Measurements from ENCODE around the gene RB1.

RB1 gene

DNA sequence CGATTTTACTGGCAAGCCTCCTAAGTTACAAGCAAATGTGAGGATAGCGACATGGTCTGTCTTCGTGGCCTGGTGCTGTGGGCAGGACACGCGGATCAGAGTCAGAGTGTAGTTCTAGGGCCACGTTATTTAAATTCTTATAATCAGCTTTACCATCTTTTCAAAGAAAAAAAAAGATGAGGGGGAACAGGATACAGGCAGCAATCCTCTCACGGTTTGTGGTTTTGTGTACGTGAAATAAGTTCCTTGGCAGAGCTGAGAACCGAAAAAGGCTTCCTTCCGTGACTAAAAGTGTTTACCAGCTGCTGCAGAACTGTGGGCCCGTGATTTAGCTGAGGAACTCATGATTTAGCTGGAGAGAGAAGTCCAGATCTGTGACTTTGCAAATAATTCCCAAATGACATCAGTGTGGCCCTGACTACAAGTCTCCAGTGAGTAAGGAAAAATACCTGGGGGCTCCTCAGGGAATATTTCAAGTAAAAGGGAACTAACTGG, 202.1 kb downstream of the RB1 start:
- TF ChIP-seq, protein P1, sequence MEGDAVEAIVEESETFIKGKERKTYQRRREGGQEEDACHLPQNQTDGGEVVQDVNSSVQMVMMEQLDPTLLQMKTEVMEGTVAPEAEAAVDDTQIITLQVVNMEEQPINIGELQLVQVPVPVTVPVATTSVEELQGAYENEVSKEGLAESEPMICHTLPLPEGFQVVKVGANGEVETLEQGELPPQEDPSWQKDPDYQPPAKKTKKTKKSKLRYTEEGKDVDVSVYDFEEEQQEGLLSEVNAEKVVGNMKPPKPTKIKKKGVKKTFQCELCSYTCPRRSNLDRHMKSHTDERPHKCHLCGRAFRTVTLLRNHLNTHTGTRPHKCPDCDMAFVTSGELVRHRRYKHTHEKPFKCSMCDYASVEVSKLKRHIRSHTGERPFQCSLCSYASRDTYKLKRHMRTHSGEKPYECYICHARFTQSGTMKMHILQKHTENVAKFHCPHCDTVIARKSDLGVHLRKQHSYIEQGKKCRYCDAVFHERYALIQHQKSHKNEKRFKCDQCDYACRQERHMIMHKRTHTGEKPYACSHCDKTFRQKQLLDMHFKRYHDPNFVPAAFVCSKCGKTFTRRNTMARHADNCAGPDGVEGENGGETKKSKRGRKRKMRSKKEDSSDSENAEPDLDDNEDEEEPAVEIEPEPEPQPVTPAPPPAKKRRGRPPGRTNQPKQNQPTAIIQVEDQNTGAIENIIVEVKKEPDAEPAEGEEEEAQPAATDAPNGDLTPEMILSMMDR (IDR thresholded peaks at IDR 0.05) = no peak

DNA sequence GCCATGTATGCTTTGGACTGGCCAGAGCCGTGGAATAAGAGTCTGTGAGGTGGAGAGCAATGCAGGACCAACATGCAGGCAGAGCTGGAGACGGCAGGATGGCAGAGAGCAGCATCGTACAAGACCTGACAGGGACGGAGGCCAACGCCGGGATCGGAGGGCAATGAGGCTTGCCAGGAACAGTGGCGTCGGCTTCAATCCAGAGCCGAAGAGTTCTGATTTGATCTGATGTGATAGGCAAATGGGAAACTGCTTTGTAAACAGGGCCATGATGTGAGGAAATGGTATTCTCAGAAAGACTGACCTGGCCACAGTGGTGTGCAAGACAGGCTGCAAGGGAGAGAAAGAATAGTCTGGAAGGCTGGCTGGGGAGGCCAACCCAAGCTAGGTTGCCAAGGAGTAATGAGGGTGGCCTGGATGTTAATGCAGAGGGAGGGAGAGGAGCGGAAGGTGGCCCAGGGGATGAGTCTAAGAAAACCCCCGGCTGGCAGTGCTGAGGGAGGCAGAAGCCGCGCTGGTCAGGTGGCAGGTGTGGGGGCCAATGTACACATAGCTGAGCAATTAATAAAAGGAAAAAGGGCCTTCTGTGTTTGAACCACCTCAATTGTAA, 202.6 kb downstream of the RB1 start:
- TF ChIP-seq, protein P1 (IDR thresholded peaks at IDR 0.05) = no peak

DNA sequence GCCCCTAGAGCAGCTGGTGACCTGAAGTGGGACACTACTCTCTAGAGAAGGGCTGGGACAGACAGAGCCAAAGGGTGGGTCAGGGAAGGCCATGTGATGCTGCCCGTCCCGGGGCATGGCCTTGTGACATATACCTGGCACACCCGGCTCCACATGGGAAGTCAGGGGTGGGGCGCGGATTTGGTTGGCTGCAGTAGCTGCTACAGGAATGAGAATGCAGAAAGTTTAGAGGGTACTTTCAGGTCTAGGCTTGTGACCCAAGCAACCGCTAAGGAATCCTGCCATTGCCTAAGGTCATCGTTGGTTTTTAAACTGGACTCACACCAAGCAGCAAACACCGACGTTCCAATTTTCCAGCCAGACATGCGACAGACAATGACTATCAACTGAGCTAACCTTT, 203.5 kb downstream of the RB1 start:
- TF ChIP-seq, protein P1 (IDR thresholded peaks at IDR 0.05) = no peak

DNA sequence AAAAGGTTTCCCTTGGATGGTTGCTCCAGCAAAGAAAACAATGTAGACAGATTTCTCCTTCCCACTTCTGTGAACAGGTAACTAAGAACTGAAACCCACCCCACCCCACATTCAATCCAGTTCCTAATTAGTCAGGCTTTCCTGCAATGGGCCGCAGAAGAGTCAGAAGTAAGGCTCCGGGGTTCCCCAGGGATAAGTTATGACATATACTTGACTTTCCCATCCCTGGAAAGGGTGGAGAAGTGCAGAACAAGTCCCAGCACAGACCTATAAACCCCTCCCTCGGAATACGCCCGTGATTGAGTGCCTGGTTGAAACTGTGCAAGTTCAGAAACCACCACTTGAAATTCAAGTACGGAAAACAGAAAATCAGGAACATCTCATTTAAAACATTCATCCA, 204.5 kb downstream of the RB1 start:
- TF ChIP-seq, protein P1 (IDR thresholded peaks at IDR 0.05) = no peak

DNA sequence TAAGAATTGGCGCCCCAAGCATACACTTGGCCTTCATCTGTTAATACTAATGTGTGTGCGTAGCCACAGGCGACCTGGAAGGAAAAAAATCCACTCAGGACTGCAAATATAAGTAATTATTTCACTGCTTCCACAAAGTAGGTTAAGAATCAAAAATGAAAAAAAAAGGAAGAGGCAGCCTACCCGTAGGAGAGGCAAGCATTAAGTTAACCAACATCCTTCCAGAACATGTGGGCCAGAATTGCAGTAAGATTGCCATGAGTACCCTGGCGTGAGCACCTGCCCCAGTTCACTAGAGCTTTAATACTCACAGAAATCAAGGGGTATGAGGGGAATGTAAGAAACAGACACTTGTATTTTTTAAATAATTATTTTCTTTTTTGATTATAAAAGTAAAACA, 207.1 kb downstream of the RB1 start:
- TF ChIP-seq, protein P1 (IDR thresholded peaks at IDR 0.05) = no peak

DNA sequence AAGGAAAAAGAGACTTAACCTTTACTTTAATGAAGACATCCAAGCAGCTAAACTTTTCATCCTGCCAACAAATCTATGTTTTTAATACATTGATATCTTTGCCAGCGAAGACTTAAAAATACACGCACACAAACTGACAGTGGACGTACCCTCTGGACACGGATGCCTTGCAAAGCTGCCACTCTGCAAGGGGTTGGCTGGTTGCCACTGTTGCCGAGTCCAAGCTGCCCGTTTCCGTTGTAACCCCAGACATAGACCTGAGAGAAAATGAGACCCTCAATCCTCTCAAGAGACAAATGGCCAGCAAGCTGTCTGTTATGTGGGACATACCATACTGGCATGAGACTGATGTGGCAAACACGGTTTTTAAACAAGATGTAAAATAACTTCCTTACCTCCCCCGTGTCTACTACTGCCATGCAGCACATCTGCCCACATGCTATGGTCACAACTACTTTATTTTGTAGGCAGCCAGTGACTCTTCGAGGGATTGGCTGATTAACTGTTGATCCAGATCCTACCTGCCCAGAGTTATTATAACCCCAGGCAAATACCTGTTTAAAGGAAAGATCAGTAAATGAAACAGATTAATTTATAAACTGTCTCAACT, 208.2 kb downstream of the RB1 start:
- TF ChIP-seq, protein P1 (IDR thresholded peaks at IDR 0.05) = no peak

DNA sequence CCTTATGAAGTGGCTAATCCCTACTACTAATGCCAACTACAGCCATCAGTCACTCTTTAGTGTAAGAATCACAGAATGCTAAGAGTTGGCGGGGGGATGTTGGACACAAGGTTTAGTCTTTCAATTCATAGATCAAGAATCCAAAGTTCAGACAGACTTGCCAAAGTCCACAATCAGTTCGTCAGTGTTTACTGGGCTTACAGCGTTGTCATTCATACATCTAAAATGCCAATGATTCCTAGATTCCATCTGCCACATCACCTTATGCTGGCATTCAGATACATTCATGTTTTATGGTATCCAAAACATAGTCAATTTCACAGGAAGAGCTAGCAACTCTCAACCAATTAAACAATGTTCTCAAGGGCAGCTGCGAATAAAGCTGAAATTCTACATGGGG, 211.2 kb downstream of the RB1 start:
- TF ChIP-seq, protein P1 (IDR thresholded peaks at IDR 0.05) = no peak

Measured in LNCAP (cell line).